SK-N-SH (cell line): Measurements from ENCODE around the gene LANCL2. TPM values are rescaled to one million over a fixed set of nuclear protein-coding genes. Genes with fewer than 3 reads are reported as not detected.

ENCODE experiments used
- CTCF ChIA-PET: fragments of 300-600, 350-600 bp; formaldehyde crosslinking; extraction: SDS; loops from one replicate; lab custom pipeline; 2021; lab: Yijun Ruan, JAX
- POLR2A ChIA-PET: fragments of 350-600 bp; sonication (Branson Sonifier 250); formaldehyde crosslinking; extraction: SDS; loops from one replicate; lab custom pipeline; 2020; ENCODE audit warnings: antibody characterized with exemption, inconsistent platforms; lab: Yijun Ruan, JAX
- DNase-seq: peaks from one replicate; pipeline ENCODE4 v3.0.0; 2012
- H2AFZ ChIP-seq: fragments of 200-600 bp; sonication (generic); 2 replicates; pipeline ENCODE4 v1.8.1; 2016; ENCODE audit warnings: antibody characterized with exemption, mild to moderate bottlenecking, low read depth
- H3F3A ChIP-seq: fragments of 200-600 bp; sonication (generic); replicated peaks from 2 replicates; pipeline ENCODE3; 2016; ENCODE audit warnings: antibody characterized with exemption, mild to moderate bottlenecking; ENCODE audit not compliant: insufficient read depth
- H3K27ac ChIP-seq, 2 experiments: fragments of 200-500 bp in 1 of 2; fragments of 200-600 bp in 1 of 2; sonication (Bioruptor generic) in 1 of 2; sonication (generic), shearing (Covaris generic) in 1 of 2; 2 replicates each; pipeline versions ENCODE4 v1.5.1 to v1.6.1; 2014 to 2016; ENCODE audit warnings: low read depth in 2 of 2, inconsistent platforms in 1 of 2, low read length in 1 of 2, mild to moderate bottlenecking in 1 of 2, mixed read lengths in 1 of 2
- H3K27me3 ChIP-seq: fragments of 200-600 bp; sonication (generic), shearing (Covaris generic); 2 replicates; pipeline ENCODE4 v1.6.1; 2016; ENCODE audit warnings: mixed run types; ENCODE audit not compliant: insufficient read depth
- H3K36me3 ChIP-seq, 2 experiments: fragments of 200-500 bp in 1 of 2; fragments of 200-600 bp in 1 of 2; sonication (Bioruptor generic) in 1 of 2; sonication (generic) in 1 of 2; replicated peaks in 1 of 2; 2 replicates each; pipeline versions ENCODE3 to v1.5.1; 2014 to 2016; ENCODE audit warnings: low read length in 1 of 2, mild to moderate bottlenecking in 1 of 2; ENCODE audit not compliant: insufficient read depth in 2 of 2, control insufficient read depth in 1 of 2
- H3K4me1 ChIP-seq, 2 experiments: fragments of 200-500 bp in 1 of 2; fragments of 200-600 bp in 1 of 2; sonication (Bioruptor generic) in 1 of 2; sonication (generic), shearing (Covaris generic) in 1 of 2; 2 replicates each; pipeline versions ENCODE4 v1.5.1 to v1.6.1; 2014 to 2016; ENCODE audit warnings: low read depth in 1 of 2, low read length in 1 of 2, mixed run types in 1 of 2; ENCODE audit not compliant: insufficient read depth in 2 of 2, control insufficient read depth in 1 of 2
- H3K4me2 ChIP-seq: fragments of 200-600 bp; sonication (generic), shearing (Covaris generic); 2 replicates; pipeline ENCODE4 v1.6.1; 2017; ENCODE audit warnings: mixed run types
- H3K4me3 ChIP-seq, 2 experiments: fragments of 200-500 bp in 1 of 2; fragments of 200-600 bp in 1 of 2; sonication (Bioruptor generic) in 1 of 2; sonication (generic), shearing (Covaris generic) in 1 of 2; 2 replicates each; pipeline versions ENCODE4 v1.5.1 to v1.8.1; 2014 to 2016; ENCODE audit warnings: low read depth in 2 of 2, inconsistent platforms in 1 of 2, low read length in 1 of 2, mild to moderate bottlenecking in 1 of 2, mixed read lengths in 1 of 2, moderate library complexity in 1 of 2
- H3K79me2 ChIP-seq: fragments of 200-600 bp; sonication (generic); 2 replicates; pipeline ENCODE4 v1.8.1; 2017; ENCODE audit warnings: mild to moderate bottlenecking; ENCODE audit not compliant: insufficient read depth
- H3K9ac ChIP-seq: fragments of 200-600 bp; sonication (generic); 2 replicates; pipeline ENCODE4 v1.6.1; 2017; ENCODE audit warnings: mixed run types
- H3K9me2 ChIP-seq: fragments of 200-600 bp; sonication (generic); 2 replicates; pipeline ENCODE4 v1.6.1; 2017; ENCODE audit warnings: mixed run types
- H3K9me3 ChIP-seq: fragments of 200-600 bp; sonication (generic); 2 replicates; pipeline ENCODE4 v1.6.1; 2017; ENCODE audit warnings: mixed run types, mild to moderate bottlenecking, moderate library complexity
- H4K20me1 ChIP-seq: fragments of 200-600 bp; sonication (generic); 2 replicates; pipeline ENCODE4 v1.6.1; 2017; ENCODE audit warnings: mild to moderate bottlenecking, mixed run types; ENCODE audit not compliant: insufficient read depth
- ELF1 ChIP-seq: IDR thresholded peaks from 2 replicates; pipeline ENCODE4 v1.4.0; 2012
- EP300 ChIP-seq, 2 experiments: IDR thresholded peaks; 2 replicates each; pipeline versions ENCODE4 v1.4.0 to v1.6.1; 2012; ENCODE audit warnings: borderline replicate concordance in 1 of 2, low read depth in 1 of 2, low read length in 1 of 2
- MEF2A ChIP-seq: IDR thresholded peaks from 2 replicates; pipeline ENCODE4 v1.4.0; 2012; ENCODE audit warnings: low read depth, borderline replicate concordance
- POLR2AphosphoS5 ChIP-seq: IDR thresholded peaks from 2 replicates; pipeline ENCODE4 v1.6.1; 2012; ENCODE audit warnings: low read depth, low read length
- RAD21 ChIP-seq: IDR thresholded peaks from 2 replicates; pipeline ENCODE4 v1.6.1; 2012; ENCODE audit warnings: mild to moderate bottlenecking, low read length
- RFX5 ChIP-seq: IDR thresholded peaks from 2 replicates; pipeline ENCODE4 v1.6.1; 2012; ENCODE audit warnings: mild to moderate bottlenecking, improper control_type of control experiment, low read length
- SIN3A ChIP-seq: IDR thresholded peaks from 2 replicates; pipeline ENCODE4 v1.6.1; 2012; ENCODE audit warnings: low read depth, mild to moderate bottlenecking, low read length, moderate library complexity, borderline replicate concordance
- TAF1 ChIP-seq: IDR thresholded peaks from 2 replicates; pipeline ENCODE4 v1.6.1; 2012; ENCODE audit warnings: low read depth, mild to moderate bottlenecking, low read length, moderate library complexity, borderline replicate concordance
- TCF12 ChIP-seq: IDR thresholded peaks from 2 replicates; pipeline ENCODE4 v1.4.0; 2012
- TEAD4 ChIP-seq: IDR thresholded peaks from 2 replicates; pipeline ENCODE4 v1.4.0; 2012; ENCODE audit warnings: mild to moderate bottlenecking, borderline replicate concordance; ENCODE audit not compliant: insufficient read depth
- WGBS: methylation state at CpG from one replicate; pipeline ENCODE4 v1.1.6; 2017; ENCODE audit warnings: low lambda C conversion rate; 5-methylcytosine and 5-hydroxymethylcytosine counted together
- polyA plus RNA-seq, 3 experiments: library from polyadenylated mRNA; depleted of rRNA; stranded (reverse); fragments of >200 nt; gene quantifications; 2 replicates each; pipeline ENCODE4 v1.2.3, GENCODE V29; 2012
- TF ChIP-seq, protein P1 (sequence below): IDR thresholded peaks from 2 replicates; pipeline ENCODE4; 2012
- TF ChIP-seq, protein P2 (sequence below): IDR thresholded peaks from 2 replicates; pipeline ENCODE4 v1.4.0; 2012; ENCODE audit warnings: low read depth, borderline replicate concordance
- TF ChIP-seq, protein P3 (sequence below): IDR thresholded peaks from 2 replicates; pipeline ENCODE4 v1.6.1; 2012; ENCODE audit warnings: mild to moderate bottlenecking, low read depth, low read length, moderate library complexity
- TF ChIP-seq, protein P4 (sequence below): fragments of 150-350 bp; IDR thresholded peaks from 2 replicates; pipeline ENCODE4 v1.6.1; 2016; ENCODE audit warnings: mild to moderate bottlenecking, low read depth, low read length

Gene LANCL2
- polyA plus RNA-seq, 1 of the 3 experiments (the other 2 are of a cell fraction): 36.7 TPM

DNA sequence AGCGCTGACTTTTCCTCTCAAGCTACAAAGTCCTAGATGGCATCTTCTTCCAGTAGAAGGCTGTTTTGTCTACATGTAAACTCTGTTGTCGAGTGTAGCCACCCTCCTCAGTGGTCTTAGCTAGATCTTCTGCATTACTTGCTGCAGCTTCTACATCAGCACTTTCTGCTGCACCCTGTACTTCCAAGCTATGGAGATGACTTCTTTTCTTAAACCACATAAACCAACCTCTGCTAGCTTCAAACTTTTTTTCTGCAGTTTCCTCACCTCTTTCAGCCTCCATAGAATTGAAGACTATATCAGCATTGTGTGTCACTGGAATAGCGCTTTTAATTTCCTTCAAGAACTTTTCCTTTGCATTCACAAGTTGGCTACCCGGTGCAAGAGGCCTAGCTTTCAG, 87.8 kb downstream of the LANCL2 start (continued):
- TF ChIP-seq TAF1 (no peak), POLR2AphosphoS5 (no peak), TEAD4 (no peak), ELF1 (no peak)

DNA sequence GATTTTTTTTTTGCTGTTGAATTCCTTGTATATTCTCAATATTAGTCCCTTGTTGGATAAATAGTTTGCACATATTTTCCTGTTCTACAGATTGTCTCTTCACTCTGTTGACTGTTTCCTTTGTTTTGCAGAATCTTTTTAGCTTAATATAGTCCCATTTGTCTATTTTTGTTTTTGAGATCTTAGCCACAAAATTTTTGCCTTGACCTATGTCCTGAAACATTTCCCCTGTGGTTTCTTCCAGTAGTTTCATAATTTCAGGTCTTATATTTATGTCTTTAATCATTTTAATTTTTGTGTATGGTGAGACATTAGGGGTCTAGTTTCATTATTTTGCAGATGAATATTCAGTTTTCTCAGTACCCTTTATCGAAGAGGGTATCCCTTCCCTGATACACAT, 92.7 kb downstream of the LANCL2 start:
- H3K4me2 ChIP-seq: no peak overlapping the region
- H4K20me1 ChIP-seq: no peaks in the 10 kb centered on the region
- POLR2A ChIA-PET: no interaction called here
- WGBS: 72% methylated on average over 1 of the region's 1 CpG
- H3K27me3 ChIP-seq: no peaks in the 10 kb centered on the region
- H3F3A ChIP-seq: peaks cover 11% of the 10 kb centered on the region
- no peak overlapping the region for H2AFZ ChIP-seq
- no peak overlapping the region for H3K9ac ChIP-seq
- H3K36me3 ChIP-seq: peaks cover 0 to 20% of the 10 kb centered on the region in 2 experiments
- no peak overlapping the region for H3K4me3 ChIP-seq
- no peak for DNase-seq
- CTCF ChIA-PET: interaction anchor here (1.5 kb wide), 1 partner anchor 91 kb away, joined by 3 read pairs; no protein-coding TSS in a partner anchor
- H3K4me1 ChIP-seq: no peaks in the 10 kb centered on the region
- H3K79me2 ChIP-seq: no peaks in the 10 kb centered on the region; the same call in 1 of the 2 replicates
- TF ChIP-seq EP300 (IDR thresholded peaks at IDR 0.05; ENCODE audit: borderline replicate concordance in 1 of 2, low read depth in 1 of 2, low read length in 1 of 2): no peak
- no peak for TF ChIP-seq TAF1
- TF ChIP-seq, protein P1, sequence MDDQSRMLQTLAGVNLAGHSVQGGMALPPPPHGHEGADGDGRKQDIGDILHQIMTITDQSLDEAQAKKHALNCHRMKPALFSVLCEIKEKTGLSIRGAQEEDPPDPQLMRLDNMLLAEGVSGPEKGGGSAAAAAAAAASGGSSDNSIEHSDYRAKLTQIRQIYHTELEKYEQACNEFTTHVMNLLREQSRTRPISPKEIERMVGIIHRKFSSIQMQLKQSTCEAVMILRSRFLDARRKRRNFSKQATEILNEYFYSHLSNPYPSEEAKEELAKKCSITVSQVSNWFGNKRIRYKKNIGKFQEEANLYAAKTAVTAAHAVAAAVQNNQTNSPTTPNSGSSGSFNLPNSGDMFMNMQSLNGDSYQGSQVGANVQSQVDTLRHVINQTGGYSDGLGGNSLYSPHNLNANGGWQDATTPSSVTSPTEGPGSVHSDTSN: no peak
- no peak for TF ChIP-seq RAD21
- TF ChIP-seq, protein P2, sequence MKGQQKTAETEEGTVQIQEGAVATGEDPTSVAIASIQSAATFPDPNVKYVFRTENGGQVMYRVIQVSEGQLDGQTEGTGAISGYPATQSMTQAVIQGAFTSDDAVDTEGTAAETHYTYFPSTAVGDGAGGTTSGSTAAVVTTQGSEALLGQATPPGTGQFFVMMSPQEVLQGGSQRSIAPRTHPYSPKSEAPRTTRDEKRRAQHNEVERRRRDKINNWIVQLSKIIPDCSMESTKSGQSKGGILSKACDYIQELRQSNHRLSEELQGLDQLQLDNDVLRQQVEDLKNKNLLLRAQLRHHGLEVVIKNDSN: no peak
- TF ChIP-seq, protein P3, sequence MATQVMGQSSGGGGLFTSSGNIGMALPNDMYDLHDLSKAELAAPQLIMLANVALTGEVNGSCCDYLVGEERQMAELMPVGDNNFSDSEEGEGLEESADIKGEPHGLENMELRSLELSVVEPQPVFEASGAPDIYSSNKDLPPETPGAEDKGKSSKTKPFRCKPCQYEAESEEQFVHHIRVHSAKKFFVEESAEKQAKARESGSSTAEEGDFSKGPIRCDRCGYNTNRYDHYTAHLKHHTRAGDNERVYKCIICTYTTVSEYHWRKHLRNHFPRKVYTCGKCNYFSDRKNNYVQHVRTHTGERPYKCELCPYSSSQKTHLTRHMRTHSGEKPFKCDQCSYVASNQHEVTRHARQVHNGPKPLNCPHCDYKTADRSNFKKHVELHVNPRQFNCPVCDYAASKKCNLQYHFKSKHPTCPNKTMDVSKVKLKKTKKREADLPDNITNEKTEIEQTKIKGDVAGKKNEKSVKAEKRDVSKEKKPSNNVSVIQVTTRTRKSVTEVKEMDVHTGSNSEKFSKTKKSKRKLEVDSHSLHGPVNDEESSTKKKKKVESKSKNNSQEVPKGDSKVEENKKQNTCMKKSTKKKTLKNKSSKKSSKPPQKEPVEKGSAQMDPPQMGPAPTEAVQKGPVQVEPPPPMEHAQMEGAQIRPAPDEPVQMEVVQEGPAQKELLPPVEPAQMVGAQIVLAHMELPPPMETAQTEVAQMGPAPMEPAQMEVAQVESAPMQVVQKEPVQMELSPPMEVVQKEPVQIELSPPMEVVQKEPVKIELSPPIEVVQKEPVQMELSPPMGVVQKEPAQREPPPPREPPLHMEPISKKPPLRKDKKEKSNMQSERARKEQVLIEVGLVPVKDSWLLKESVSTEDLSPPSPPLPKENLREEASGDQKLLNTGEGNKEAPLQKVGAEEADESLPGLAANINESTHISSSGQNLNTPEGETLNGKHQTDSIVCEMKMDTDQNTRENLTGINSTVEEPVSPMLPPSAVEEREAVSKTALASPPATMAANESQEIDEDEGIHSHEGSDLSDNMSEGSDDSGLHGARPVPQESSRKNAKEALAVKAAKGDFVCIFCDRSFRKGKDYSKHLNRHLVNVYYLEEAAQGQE: no peak
- TF ChIP-seq, protein P4, sequence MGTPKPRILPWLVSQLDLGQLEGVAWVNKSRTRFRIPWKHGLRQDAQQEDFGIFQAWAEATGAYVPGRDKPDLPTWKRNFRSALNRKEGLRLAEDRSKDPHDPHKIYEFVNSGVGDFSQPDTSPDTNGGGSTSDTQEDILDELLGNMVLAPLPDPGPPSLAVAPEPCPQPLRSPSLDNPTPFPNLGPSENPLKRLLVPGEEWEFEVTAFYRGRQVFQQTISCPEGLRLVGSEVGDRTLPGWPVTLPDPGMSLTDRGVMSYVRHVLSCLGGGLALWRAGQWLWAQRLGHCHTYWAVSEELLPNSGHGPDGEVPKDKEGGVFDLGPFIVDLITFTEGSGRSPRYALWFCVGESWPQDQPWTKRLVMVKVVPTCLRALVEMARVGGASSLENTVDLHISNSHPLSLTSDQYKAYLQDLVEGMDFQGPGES: no peak
- no peak for TF ChIP-seq RFX5
- no peak for TF ChIP-seq SIN3A
- no peak for TF ChIP-seq TCF12
- no peak for TF ChIP-seq MEF2A
- peaks cover 18% of the 10 kb centered on the region for H3K9me3 ChIP-seq
- no peak overlapping the region for H3K27ac ChIP-seq
- H3K9me2 ChIP-seq: no peaks in the 10 kb centered on the region
